RCC 7860 (cell line): ENCODE measurements around the gene RAB34.

Experiments
- DNase-seq: peaks from one replicate; pipeline ENCODE4 v3.0.0-alpha.2; 2015; ENCODE audit warnings: low spot score
- FAIRE-seq: peaks from 2 replicates; lab custom pipeline; 2012; peaks lifted over from hg19 to GRCh38; lab: Jason Lieb, UNC

Gene RAB34

GRCh38 chr17:28717578-28718332, at the start of gene RAB34:
Gene RAB34 (minus strand): TSS chr17:28717868. CDS start chr17:28717266, 602 bp downstream.
- FAIRE-seq = no peak
- DNase-seq = peak; percentile 74

- FAIRE-seq (no peak), DNase-seq (no peak)
Observed at GRCh38 chr17:28765038-28765437, 47.4 kb upstream of the RAB34 start.

GRCh38 chr17:28763804-28764266, 46.2 kb upstream of the RAB34 start:
- FAIRE-seq = peak; percentile 65
- peak; percentile 33 for DNase-seq

GRCh38 chr17:28763137-28763799, 45.6 kb upstream of the RAB34 start:
- DNase-seq (no peak), FAIRE-seq (no peak)

GRCh38 chr17:28760601-28761562, 43.2 kb upstream of the RAB34 start:
- DNase-seq = no peak
- no peak for FAIRE-seq

GRCh38 chr17:28759256-28759865, 41.7 kb upstream of the RAB34 start:
- no peak for FAIRE-seq

GRCh38 chr17:28758411-28759121, 40.9 kb upstream of the RAB34 start:
- FAIRE-seq (no peak), DNase-seq (no peak)

More at GRCh38 chr17:28759256-28759865, 41.7 kb upstream of the RAB34 start:
- DNase-seq = no peak

- FAIRE-seq = no peak
- no peak for DNase-seq
Observed at GRCh38 chr17:28756049-28756804, 38.6 kb upstream of the RAB34 start.

- FAIRE-seq (no peak), DNase-seq (peak; percentile 46)
Observed at GRCh38 chr17:28755486-28755885, 37.8 kb upstream of the RAB34 start.

- FAIRE-seq (no peak), DNase-seq (no peak)
Observed at GRCh38 chr17:28751600-28752366, 34.1 kb upstream of the RAB34 start.

GRCh38 chr17:28750178-28751047, 32.7 kb upstream of the RAB34 start:
- DNase-seq = peak; percentile 82
- FAIRE-seq = peak; percentile 68

- DNase-seq (no peak), FAIRE-seq (no peak)
Observed at GRCh38 chr17:28749516-28750177, 32.0 kb upstream of the RAB34 start.

GRCh38 chr17:28748852-28749515, 31.3 kb upstream of the RAB34 start:
- FAIRE-seq (no peak), DNase-seq (no peak)

- FAIRE-seq (no peak), DNase-seq (no peak)
Observed at GRCh38 chr17:28747801-28748750, 30.4 kb upstream of the RAB34 start.

GRCh38 chr17:28747051-28747691, 29.5 kb upstream of the RAB34 start:
- no peak for FAIRE-seq
- DNase-seq = no peak
